AG09309 (cell line): ENCODE data around the gene ESF1.
A peak's percentile ranks its signal among the peaks of the same experiment; 100 is the strongest.

ENCODE experiments used
- DNase-seq: peaks from one replicate; pipeline ENCODE4 v3.0.0-alpha.2; 2010; ENCODE audit warnings: low read depth
- H3K4me3 ChIP-seq: 2 replicates; pipeline ENCODE4 v1.5.1; 2011; ENCODE audit warnings: mild to moderate bottlenecking, low read depth, low read length, moderate library complexity; ENCODE audit not compliant: control insufficient read depth
- TF ChIP-seq, protein P1 (sequence below): IDR thresholded peaks from 2 replicates; pipeline ENCODE4 v1.5.1; 2011; ENCODE audit warnings: mild to moderate bottlenecking, low read depth, low read length, inconsistent platforms; ENCODE audit not compliant: insufficient read depth, control insufficient read depth; ENCODE audit errors: missing control alignments

ESF1 gene

DNA sequence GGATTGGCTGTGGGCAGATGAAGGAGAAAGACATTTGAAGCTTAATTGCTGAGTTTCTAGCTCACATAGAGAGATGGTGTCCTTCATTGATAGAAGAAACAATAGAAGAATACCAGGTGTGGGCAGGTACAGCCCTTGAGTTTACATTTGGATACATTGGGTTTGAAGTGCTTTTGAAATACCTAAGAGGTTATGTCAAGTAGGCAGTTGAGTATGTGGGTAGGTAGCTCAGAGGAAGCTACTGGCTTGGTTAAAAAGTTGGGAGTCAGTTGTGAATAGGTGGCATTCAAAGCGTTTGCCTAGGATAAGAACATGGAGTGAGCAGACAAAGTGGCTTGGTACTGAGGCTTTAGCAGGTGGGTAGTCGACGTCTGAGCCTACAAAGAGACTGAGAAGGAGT, 25.1 kb upstream of the ESF1 start:
- no peak overlapping the region for H3K4me3 ChIP-seq
- TF ChIP-seq, protein P1, sequence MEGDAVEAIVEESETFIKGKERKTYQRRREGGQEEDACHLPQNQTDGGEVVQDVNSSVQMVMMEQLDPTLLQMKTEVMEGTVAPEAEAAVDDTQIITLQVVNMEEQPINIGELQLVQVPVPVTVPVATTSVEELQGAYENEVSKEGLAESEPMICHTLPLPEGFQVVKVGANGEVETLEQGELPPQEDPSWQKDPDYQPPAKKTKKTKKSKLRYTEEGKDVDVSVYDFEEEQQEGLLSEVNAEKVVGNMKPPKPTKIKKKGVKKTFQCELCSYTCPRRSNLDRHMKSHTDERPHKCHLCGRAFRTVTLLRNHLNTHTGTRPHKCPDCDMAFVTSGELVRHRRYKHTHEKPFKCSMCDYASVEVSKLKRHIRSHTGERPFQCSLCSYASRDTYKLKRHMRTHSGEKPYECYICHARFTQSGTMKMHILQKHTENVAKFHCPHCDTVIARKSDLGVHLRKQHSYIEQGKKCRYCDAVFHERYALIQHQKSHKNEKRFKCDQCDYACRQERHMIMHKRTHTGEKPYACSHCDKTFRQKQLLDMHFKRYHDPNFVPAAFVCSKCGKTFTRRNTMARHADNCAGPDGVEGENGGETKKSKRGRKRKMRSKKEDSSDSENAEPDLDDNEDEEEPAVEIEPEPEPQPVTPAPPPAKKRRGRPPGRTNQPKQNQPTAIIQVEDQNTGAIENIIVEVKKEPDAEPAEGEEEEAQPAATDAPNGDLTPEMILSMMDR = no peak
- DNase-seq = no peak

DNA sequence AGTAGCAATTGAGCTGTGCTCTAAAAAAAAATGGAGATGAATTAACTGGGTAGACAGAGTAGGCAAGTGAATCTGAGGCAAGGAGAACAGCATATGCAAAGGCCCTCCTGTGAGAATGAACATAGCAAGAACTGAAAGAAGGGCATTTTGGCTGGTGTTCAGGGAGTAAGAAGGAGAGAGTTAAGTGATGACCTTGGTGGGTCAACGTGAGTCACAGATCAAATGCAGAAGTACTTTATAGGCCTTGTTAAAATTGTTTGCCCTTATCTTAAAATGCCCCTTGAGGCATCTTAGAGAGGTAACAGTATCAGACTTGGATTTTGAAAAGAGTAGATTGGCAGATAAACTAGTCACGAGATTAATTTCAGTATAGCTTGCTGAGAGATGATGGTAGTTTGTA, 24.7 kb upstream of the ESF1 start:
- H3K4me3 ChIP-seq = no peak overlapping the region
- no peak for DNase-seq
- TF ChIP-seq, protein P1 = no peak

DNA sequence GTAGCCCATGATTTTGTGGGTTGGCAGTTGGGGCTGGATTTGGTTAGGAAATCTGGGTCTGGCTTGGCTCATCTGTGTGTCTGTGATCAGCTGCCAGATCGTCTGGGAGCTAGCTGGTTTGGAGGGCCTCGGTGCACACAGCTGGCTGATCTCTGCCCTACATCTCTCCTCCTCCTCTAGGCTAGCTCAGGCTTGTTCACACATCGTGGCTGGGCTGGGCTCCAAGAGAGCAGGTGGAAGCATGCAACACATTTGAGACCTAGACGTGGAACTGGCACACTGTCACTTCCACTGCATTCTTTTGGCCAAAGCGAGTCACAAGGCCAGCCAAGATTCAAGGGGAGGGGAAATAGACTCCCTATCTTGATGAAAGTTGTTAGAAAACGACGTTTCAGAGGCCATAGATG, 16.0 kb upstream of the ESF1 start:
- no peak overlapping the region for H3K4me3 ChIP-seq
- TF ChIP-seq, protein P1 = no peak
- DNase-seq = peak; percentile 67

DNA sequence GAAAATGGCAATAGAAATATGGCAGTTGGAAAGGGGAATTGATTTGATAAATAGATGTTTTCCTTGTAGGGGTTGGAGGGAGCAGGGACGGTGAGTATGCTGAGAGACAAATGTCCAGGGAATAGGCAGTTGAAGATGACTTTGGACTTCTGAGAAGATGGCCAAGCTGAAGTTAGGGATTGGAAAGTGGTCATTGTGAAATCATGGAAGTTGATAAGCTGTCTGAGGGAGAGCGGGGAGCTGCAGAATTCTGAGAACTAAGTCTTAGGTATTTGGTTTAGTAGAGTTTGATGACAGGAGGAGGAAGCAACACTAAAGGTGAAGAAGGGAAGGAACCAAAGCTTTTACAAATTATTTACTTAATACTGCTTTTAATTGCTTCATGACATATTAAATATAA, 15.3 kb upstream of the ESF1 start:
- TF ChIP-seq, protein P1 = no peak
- no peak overlapping the region for H3K4me3 ChIP-seq
- DNase-seq = no peak

DNA sequence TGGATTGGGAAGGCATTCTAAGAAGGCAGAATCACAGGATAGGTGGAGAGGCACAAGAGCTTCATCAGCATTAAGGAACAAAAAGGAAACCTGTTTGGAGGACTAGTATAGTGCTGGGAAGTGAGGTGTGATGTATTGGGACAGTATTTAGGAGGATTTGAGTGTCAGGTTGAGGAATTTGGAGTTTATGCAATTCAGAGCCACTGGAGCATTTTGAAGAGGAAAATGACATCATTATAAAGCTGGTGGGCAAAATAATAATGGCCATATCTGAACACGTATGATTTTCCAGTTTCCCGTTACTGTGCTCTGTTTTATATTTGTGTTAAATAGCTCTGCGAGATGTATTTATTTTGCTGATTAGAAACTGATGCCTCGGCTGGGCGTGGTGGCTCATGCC, 14.3 kb upstream of the ESF1 start:
- TF ChIP-seq, protein P1 = no peak
- no peak overlapping the region for H3K4me3 ChIP-seq

DNA sequence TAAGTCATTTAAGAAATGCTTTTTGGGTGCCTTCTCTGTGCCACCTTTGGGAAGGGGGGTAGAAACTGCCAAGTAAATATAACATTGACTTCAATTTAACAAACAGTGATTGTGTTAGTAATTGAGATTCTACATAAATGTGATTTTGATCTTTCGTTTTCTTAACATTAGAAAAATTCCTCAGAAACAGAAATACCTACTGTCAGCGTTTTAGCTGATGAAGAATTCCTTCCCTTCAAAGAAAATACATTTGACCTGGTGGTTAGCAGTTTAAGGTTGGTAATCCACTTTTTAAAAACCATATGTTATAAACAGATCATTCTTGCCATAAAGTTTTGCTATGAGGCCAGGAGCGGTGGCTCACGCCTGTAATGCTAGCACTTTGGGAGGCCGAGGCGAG, 9.9 kb upstream of the ESF1 start:
- no peak overlapping the region for H3K4me3 ChIP-seq
- TF ChIP-seq, protein P1 = no peak
- no peak for DNase-seq

More for the DNA sequence above, 14.3 kb upstream of the ESF1 start:
- no peak for DNase-seq

DNA sequence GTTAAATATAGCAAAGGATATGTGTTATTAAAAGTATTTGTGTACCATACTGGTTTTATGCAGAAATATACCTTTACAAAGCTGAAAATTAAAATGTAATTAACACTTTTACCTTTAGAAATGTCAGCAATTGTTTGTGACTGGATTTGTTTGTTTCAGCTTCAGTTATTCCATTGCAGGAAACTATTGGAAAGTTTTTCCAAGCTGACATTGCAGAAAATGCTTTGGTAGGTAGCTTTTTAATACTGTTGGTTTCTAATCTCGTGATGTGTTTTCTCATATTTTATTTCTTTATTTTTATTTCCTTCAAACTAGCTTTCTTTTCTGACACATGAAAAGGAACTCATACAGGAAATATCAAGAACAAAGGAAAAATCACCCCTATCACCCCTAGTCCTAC, 8.3 kb upstream of the ESF1 start:
- H3K4me3 ChIP-seq = no peak overlapping the region
- TF ChIP-seq, protein P1 = no peak
- no peak for DNase-seq
